Inflammatory macrophage (primary cell): ENCODE results near the gene RBP3.

Source experiments
- DNase-seq, 2 donors: peaks; one replicate each; pipeline ENCODE4 v3.0.0-alpha.2; 2020 to 2022

RBP3 gene

GRCh38 chr10:47337310-47337709 lies 10.9 kb upstream of the RBP3 start:
- no peak for DNase-seq

GRCh38 chr10:47339186-47339735 lies 8.9 kb upstream of the RBP3 start:
- no peak for DNase-seq

- DNase-seq, result peak; percentile 25 to 53
Observed at GRCh38 chr10:47339759-47340607, 8.2 kb upstream of the RBP3 start.

GRCh38 chr10:47340608-47341170 lies 7.5 kb upstream of the RBP3 start:
- peak; percentile 58 to 59 for DNase-seq

GRCh38 chr10:47344996-47345870 lies 2.9 kb upstream of the RBP3 start:
- no peak for DNase-seq

- no peak for DNase-seq
Observed at GRCh38 chr10:47346581-47347302, 1.4 kb upstream of the RBP3 start.

GRCh38 chr10:47347303-47347675 lies 874 bp upstream of the RBP3 start:
- no peak for DNase-seq

GRCh38 chr10:47348661-47349470 lies 703 bp downstream of the RBP3 start:
- no peak for DNase-seq

GRCh38 chr10:47349516-47349915 lies 1.4 kb downstream of the RBP3 start:
- no peak for DNase-seq

GRCh38 chr10:47349941-47350371 lies 1.8 kb downstream of the RBP3 start:
- DNase-seq, result no peak

GRCh38 chr10:47350671-47351640 lies 2.8 kb downstream of the RBP3 start:
- DNase-seq, result no peak

GRCh38 chr10:47351899-47352815 lies 4.0 kb downstream of the RBP3 start:
- DNase-seq, result no peak

- DNase-seq, result no peak
Observed at GRCh38 chr10:47353351-47353750, 5.2 kb downstream of the RBP3 start.

GRCh38 chr10:47354165-47354564 lies 6.0 kb downstream of the RBP3 start:
- no peak for DNase-seq

- DNase-seq, result no peak
Observed at GRCh38 chr10:47354900-47355299, 6.7 kb downstream of the RBP3 start.

GRCh38 chr10:47356708-47357107 lies 8.5 kb downstream of the RBP3 start:
- no peak for DNase-seq

- DNase-seq, result no peak
Observed at GRCh38 chr10:47357131-47357582, 9.0 kb downstream of the RBP3 start.

- no peak for DNase-seq
Observed at GRCh38 chr10:47357911-47358310, 9.7 kb downstream of the RBP3 start.

- no peak for DNase-seq
Observed at GRCh38 chr10:47358457-47358856, 10.3 kb downstream of the RBP3 start.
